ENCODE data around the gene TTC4.

GRCh38 chr1:54679706-54680105 lies 36.0 kb upstream of the TTC4 start:
- TF ChIP-seq CTCF (conservative IDR thresholded peaks at IDR 0.05; ENCODE audit: low read depth, low read length) = no peak
- TF ChIP-seq EZH2 (IDR thresholded peaks at IDR 0.05; ENCODE audit: borderline replicate concordance, low read depth, low read length, poor library complexity, severe bottlenecking) = no peak
